ENCODE data around the gene ASB4. TPM values are rescaled to one million over a fixed set of nuclear protein-coding genes. Genes with fewer than 3 reads are reported as not detected.

ASB4 gene
- total and polyA plus RNA-seq, 2 donors (not counting 3 experiments of a cell fraction or from before 2014, with no cell fraction given) = not detected

GRCh38 chr7:95520136-95520535, 34.4 kb downstream of the ASB4 start:
- Histone ChIP-seq H3K9me3 (replicated peaks; ENCODE audit: control insufficient read depth, insufficient read depth, low read length) (no peaks in the 10 kb centered on the region), H3K27me3 (ENCODE audit: control insufficient read depth in 2 of 2, insufficient read depth in 2 of 2, low read length in 2 of 2) (peaks cover 12 to 25% of the 10 kb centered on the region in 2 experiments), H4K20me1 (replicated peaks; ENCODE audit: control insufficient read depth, extremely low read depth, insufficient read depth, low read length) (no peaks in the 10 kb centered on the region), H3K36me3 (ENCODE audit: control insufficient read depth in 2 of 2, extremely low read depth in 1 of 2, insufficient read depth in 2 of 2, low read length in 2 of 2) (no peaks in the 10 kb centered on the region), H2AFZ (ENCODE audit: low read depth, low read length) (no peak overlapping the region), H3K79me2 (ENCODE audit: control insufficient read depth, insufficient read depth, low read length) (no peaks in the 10 kb centered on the region), H3K9me1 (replicated peaks; ENCODE audit: control insufficient read depth, extremely low read depth, insufficient read depth, low read length) (no peaks in the 10 kb centered on the region), H3K27ac (ENCODE audit: insufficient read depth, low read depth, low read length) (no peak overlapping the region), H3K9ac (replicated peaks; ENCODE audit: extremely low read depth, insufficient read depth, low read length) (no peak overlapping the region), H3K4me3 (replicated peaks in 1 of 3; ENCODE audit: insufficient read depth in 1 of 3, low read depth in 1 of 3, low read length in 3 of 3) (no peak overlapping the region), H3K4me2 (ENCODE audit: insufficient read depth, low read length) (no peak overlapping the region), H3K4me1 (ENCODE audit: control insufficient read depth, extremely low read depth, insufficient read depth, low read length) (no peaks in the 10 kb centered on the region)
- ChIA-PET CTCF (interaction anchor here (1.3 to 27.9 kb wide), 3 partner anchors 9 to 169 kb away, joined by 3 to 917 read pairs (median 94); no protein-coding TSS in a partner anchor), POLR2A (no interaction called here)
- dilution Hi-C loops (cut with MboI; ENCODE audit: extremely low pct_ligation_motif_present, low sequenced_read_pairs) (no loop called here), intact Hi-C loops (cut with micrococcal nuclease) (no loop called here)
- DNase-seq (ENCODE audit: low read depth, low spot score) = no peak
- FAIRE-seq = no peak
- BruUV-seq (replicated peaks) = no TSS peak
- no peak for TF ChIP-seq JUN (IDR thresholded peaks at IDR 0.05; ENCODE audit: borderline replicate concordance, insufficient read depth, insufficient read length, low read depth)
- no peak for TF ChIP-seq FOS (IDR thresholded peaks at IDR 0.05; ENCODE audit: borderline replicate concordance, insufficient read depth, low read length)
- no peak for TF ChIP-seq EZH2 (IDR thresholded peaks at IDR 0.05; ENCODE audit: borderline replicate concordance, low read depth, low read length, severe bottlenecking)
- no peak for TF ChIP-seq MAX (IDR thresholded peaks at IDR 0.05; ENCODE audit: insufficient read depth, insufficient read length)
- TF ChIP-seq GATA2 (IDR thresholded peaks at IDR 0.05; ENCODE audit: insufficient read depth, insufficient read length, low read depth, low read length) = no peak
- TF ChIP-seq CTCF (IDR thresholded peaks at IDR 0.05; ENCODE audit: extremely low read depth in 1 of 2, insufficient read depth in 1 of 2, low read depth in 1 of 2, low read length in 2 of 2) = no peak
- TF ChIP-seq POLR2AphosphoS5 (IDR thresholded peaks at IDR 0.05; ENCODE audit: insufficient read depth, low read depth, low read length) = no peak
- no peak for TF ChIP-seq MYC (IDR thresholded peaks at IDR 0.05; ENCODE audit: low read depth, low read length)
- no peak for TF ChIP-seq POLR2A (IDR thresholded peaks at IDR 0.05; ENCODE audit: low read depth, low read length)

All from endothelial cell of umbilical vein (primary cell).